HG03135 (cell line): ENCODE results near the gene SLC5A11.
"Not testable (repeated sequence)": the region's sequence is repeated elsewhere in the genome, so short reads cannot be mapped to it uniquely, and the experiment has no call there.

Experiments
- ATAC-seq: cut with Tn5 transposase; IDR thresholded peaks from one replicate; pipeline ENCODE4 v1.9.1; 2021; ENCODE audit warnings: mild to moderate bottlenecking, moderate library complexity; ENCODE audit not compliant: unreplicated experiment

Gene SLC5A11

DNA sequence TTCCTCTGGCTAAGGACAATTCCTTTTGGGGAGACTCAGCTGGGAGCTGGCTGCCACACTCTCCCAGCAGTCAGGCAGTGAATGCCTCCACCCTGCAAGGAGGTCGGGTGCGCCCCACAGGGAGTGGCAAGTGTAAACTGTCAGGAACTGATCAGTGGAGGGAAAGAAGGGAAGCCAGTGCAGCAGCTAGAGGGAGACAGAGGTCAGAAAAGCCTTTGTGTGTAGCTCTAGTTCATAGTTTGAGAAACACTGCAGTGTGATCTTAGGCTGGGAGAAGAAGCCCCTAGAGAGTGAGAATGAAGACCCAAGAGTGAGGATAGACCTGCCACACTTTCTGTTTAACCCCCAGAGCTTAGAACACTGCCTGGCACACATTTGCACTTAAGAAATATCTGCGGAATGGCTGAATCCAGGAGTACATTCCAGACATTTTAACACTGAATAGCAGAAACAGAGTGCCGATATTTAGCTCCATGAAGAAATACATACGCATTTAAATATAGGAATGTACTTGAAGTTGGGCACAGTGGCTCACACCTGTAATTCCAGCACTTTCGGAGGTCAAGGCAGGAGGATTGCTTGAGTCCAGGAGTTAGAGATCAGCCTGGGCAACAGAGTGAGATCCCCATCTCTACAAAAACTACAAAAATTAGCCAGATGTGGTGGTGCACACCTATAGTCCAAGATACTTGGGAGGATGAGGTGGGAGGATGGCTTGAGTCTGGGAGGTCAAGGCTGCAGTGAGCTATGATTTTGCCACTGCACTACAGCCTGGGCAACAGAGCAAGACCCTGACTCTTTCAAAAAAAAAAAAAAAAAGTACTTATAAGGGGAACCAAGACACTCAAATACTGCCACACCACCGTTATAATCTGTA is 11.1 kb upstream of the SLC5A11 start:
- ATAC-seq = no peak

DNA sequence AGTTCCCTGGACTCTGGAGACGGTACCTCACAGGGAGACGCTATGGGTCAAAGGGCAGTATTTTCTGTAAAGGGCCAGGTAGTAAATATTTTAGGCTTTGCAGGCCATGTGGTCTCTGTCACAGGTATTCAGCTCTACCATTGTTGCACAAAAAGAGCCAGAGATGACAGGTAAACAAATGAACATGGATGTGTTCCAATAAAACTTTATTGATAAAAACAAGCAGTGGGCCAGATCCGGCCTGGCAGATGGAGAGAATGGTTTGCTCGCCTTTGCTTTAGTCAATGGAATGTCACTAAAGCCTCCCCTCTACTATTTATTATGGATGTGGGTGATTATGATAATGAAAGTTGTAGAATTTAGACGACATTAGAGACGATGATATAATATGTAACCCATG is 8.9 kb upstream of the SLC5A11 start:
- ATAC-seq = no peak

DNA sequence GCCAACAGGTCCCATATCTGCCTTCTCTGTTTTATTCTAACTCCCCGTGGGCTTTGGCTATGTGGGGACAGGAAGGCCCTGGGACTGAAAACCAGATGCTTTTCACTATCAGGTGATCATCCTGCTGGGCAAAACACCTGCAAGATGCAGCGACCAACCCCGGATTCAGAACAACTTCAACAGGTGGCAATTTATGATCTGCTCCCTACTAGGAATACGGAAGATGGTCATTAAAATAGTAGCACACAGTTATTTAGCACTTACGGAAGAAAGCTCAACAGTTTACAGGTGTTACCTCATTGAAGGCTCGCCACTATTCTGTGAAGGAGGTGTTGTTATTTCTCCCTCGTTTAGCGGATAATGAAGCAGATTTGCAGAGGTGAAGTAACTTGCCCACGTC is 7.8 kb upstream of the SLC5A11 start:
- ATAC-seq = no peak

DNA sequence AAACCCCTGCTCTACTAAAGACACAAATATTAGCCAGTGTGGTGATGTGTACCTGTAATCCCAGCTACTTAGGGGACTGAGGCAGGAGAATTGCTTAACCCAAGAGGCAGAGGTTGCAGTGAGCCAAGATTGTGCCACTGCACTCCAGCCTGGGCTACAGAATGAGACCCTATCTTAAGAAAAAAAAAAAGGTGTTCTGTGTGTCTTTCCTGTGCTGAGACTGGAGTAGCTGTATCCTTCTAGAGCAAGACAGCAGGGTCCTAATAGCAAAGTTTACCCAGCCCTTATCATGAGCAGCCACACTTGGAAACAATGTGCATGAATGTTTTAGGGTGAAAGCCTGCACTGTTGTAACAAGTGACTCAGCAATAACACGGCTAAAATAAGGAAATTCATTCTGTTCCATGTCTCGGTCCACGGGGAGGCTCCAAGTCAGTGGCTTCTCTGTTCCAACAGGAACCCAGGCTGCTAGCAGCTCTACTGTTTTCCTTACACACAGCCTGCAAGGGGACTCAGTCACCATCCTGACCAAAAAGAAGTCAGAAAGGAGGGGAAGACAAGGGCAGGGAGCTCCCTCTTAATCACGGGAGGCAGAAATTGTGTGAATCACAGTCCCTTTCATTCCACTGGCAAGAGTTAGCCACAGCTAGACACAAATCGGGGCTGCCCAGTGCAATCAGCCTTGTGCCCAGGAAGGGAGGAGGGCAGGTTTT is 7.1 kb upstream of the SLC5A11 start:
- ATAC-seq = no peak

DNA sequence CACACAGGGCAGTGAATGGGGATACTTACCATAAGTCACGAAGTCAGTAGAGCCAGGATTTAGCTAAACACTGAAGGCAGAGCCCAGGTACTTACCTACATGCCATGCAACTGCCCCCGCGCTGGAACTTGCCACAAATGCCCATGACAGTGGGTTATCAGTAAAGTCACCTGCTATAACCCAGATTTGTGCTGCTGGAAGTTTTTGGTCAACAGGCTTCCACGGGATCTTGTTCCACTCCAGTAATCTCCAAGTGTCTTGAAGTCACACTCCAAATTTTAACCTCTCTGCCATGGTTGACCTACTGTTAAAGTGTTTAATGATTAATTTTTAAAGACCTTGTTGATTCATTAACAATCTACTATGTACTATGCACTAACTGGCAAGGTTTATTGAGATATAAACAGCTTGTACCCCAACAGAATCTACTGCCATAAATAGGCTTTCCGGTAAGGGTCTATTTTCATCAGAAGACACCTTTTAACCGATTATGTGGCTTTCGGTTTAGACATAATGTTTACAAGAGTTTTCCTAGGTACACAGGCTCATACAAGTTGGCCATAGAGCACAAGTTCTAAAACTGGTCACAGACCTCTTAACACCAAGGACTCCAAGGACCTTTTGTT is 6.3 kb upstream of the SLC5A11 start:
- no peak for ATAC-seq

DNA sequence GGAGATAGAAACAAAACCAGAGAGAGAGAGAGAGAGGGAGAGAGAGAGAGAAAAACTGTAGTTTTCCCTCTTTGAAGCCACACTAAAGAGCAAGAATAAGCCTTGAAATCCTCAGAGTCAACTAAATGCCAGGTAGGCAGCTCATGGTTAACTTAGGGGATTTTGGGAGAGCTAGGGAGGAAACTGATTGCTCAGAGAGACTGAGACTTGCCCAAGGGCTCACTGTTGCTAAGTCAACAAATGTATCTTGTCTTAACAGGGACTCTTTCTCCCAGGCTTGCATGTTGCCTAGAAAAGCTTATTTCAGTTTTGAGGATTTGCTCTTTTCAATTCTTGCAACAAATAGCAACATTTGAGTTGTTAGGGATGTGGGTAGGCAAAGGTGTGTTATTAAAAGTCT is 4.5 kb upstream of the SLC5A11 start:
- ATAC-seq = no peak

DNA sequence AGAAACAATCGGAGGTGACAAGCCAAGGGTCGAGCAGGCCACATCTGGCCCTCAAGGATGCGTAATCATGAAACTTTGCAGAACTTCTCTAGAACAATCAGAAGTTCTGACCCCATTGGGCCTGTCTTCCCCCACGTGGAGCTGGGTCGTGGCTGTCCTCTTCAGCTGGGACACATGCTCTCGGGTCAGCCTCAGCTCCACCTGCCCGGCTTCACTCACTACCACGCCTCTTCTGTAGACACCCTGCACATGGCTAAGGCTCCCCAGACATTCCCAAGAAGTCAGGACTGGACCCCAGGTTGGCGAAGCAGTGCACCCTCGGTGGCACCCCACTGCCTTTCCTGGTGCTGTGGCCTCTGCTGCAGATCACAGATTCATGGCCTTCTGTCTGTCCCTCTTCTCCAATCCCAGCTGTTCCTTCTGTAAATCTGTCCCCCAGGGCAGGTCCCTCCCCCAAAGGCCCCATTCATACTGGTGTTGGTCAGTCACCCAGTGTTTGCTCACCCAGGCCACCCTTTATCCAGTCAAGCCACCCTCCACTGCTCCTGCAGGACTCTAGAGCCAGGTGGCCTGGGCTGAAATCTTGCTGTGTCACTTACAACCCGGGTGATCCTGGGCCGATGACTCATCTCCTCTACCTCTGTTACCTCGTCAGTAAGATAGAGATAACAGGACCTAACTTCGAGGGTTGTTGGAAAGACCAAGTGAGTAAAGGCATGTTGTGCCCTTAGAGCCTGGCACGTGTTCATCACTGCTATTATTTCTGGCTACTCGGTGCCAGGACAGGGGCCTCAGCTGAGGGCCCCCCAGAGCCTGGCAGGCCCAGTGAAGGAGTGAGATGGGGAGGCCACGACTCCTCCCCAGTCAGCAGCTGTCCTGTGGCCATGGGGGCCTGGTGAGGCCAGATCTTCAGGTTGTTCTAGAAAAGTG is 1.4 kb upstream of the SLC5A11 start:
- no peak for ATAC-seq

DNA sequence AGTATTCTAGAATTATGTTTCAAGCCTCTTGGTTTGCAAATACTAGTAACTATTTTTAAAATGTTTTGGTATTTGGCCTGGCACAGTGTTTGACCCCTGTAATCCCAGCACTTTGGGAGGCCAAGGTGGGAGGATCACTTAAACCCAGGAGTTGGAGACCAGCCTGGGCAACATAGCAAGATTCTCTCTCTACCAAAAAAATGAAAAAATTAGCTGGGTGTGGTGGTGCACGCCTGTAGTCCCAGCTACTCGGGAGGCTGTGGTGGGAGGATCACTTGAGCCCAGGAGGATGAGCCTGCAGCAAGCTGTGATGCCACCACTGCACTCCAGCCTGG is 765 bp upstream of the SLC5A11 start:
- not testable (repeated sequence) for ATAC-seq

DNA sequence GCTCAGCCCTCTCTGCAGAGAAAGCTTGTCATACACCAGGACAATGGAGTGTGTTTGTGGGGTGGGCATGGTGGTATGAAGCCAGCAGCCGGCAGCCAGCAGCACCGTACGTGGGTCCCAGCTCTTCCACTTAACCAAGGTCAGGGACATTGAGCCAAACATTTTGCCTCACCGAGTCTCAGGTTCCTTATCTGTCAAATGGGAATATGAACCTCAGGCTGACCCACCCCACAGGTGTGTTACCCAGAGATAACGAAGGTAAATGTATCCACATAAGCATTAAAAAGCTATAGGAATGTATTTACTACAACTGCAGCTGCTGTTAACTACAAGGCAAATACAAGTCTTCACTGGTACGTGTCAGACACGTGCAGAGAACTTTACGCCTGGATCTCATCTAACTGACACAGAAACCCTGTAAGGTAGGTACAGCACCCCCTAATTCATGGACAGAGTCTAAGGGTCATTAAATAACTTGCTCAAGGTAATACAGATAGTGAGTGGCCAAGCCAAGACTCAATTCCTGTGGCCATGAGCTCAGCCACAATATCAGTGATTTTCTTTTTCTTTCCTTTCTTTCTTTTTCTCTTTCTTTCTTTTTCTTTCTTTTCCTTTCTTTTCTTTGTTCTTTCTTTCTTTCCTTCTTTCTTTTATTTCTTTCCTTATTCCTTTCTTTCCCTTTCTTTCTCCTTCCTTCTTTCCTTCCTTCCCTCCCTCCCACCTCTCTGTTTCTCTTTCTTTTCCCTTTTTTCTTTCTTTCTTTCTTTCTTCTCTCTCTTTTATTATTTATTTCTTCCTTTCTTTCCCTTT is 990 bp downstream of the SLC5A11 start:
- ATAC-seq = no peak

DNA sequence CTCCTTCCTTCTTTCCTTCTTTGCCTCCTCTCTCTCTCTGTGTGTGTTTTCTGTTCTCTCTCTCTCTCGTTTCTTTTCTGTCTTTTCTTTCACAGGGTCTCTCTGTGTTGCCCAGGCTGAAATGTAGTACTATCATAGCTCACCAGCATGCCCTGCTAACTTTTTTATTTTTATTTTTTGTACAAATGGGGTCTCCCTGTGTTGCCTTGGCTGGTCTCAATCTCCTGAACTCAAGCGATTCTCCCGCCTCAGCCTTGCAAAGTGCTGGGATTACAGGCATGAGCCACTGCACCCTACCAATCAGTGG is 1.5 kb downstream of the SLC5A11 start:
- ATAC-seq = no peak

DNA sequence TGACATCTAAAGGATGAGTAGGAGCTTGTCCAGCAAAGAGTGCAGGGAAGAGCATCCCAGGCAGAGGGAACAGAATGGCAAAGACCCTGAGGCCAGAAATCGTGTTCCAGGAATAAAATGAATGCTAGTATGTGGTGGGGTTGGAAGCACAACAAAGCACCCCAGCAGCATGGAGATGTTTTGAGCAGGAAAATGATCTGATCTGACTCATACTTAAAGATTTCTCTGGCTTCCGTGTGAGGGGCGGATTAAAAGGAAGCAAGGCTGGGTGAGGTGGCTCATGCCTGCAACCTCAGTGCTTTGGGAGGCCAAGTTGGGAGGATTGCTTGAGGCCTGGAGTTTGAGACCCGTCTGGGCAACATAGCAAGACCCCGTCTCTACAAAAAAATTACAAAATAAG is 2.3 kb downstream of the SLC5A11 start:
- no peak for ATAC-seq

DNA sequence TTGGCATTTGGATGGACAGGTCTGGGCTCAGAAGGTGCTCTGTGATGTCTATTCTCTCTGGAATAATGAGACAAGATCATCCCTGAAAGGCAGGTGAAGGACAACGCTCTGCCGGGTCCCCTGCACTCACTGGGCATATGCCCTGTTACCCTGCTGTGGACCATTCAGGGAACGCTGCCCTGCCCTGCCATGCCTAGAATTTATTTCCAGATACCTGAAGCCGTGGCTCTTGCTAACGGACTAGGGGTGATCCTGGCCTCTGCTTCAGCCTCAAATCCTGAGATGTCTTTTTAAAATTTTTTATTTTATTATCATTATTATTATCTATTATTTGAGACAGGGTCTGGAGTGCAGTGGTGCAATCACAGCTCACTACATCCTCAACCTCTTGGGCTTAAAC is 3.9 kb downstream of the SLC5A11 start:
- ATAC-seq = no peak

DNA sequence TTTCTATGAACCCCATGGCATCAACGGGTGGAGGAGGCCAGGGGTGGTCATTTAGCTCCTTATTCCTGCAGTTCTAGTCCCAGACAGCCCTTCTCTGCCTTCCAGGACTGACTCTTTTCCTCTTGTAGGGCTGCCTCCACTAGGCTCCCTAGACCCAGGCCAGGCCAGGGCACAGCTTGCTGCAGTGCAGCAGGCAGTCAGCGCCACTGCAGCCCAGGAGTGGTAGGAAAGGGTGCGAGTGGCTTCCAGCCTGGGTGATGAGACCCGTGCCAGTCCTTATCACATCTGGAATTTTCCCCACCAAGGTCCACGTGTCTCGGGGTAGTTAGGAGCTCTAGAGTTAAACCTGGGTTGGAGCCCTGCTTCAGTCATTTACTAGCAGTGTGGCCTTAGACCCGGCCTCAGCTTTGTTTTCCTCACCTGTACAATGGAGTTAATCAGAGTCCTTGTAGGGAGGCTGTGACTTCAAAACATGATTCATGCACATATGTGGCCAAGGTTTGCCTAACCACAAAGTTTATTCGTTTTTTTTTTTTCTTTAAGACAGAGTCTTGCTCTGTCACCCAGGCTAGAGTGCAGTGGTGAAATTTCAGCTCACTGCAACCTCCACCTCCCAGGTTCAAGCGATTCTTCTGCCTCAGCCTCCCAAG is 4.7 kb downstream of the SLC5A11 start:
- ATAC-seq = no peak

DNA sequence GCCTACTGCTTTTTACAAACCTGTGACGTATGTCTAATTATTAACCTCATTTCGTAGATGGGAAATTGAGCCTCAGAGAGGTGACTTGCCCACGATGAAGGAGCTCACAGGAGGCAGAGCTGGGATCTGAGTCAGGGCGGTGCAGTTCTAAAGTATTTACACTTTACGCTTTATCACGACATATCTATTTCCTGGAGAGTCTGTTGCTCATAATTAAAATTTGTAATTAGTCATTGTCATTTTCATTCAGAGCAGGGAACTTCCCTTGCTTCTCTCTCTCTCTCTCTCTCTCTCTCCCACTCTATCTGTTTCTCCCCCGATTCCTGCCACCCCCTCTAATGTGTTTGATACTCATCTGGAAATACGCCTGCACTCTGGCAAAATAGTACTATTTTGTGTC is 5.9 kb downstream of the SLC5A11 start:
- ATAC-seq = no peak

DNA sequence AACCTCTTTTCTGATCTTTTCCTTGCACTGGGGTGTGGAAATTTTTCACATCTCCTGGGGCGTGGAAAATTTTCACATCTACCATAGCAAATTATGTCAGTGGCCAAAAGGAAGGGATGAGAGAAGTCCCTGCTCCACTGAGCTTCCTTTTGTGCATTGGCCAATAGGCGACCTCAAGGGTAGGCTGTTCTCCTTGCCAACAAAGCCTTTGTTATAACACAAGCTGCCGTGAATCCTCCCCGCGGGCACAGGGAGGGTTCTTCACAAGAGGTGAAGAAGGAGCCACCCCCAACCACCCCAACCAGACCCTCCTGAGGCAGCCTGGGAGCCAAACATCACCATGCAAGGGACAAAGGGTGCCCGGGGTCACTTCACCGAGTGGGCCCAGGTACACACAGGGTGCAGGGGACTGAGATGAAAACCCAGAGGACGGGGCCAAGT is 6.5 kb downstream of the SLC5A11 start:
- ATAC-seq = no peak

DNA sequence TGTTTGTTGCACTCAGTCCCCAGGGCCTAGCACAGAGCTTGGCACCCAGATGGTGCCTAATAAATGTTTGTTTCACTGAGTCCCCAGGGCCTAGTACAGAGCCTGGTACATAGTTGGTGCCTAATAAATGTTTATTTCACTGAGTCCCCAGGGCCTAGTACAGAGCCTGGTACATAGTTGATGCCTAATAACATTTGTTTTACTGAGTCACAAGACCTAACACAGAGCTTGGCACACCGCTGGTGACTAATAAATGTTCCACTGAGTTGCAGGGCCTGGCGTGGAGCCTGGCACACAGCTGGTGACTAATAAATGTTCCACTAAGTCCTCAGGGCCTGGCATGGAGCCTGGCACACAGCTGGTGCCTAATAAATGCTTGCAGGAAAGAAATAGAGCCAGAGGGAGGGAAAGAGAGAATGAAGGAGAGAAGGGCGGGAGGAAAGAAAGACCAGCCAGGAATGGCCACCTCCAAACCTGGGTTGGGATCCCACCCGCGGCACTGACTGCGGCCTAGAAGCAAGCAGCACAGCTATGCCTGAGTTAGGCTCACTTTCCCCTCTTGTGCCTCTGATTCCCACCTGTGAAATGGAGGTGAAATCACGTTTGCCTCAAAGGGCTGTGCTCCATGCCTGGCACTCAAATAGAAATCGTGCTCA is 7.5 kb downstream of the SLC5A11 start:
- no peak for ATAC-seq

DNA sequence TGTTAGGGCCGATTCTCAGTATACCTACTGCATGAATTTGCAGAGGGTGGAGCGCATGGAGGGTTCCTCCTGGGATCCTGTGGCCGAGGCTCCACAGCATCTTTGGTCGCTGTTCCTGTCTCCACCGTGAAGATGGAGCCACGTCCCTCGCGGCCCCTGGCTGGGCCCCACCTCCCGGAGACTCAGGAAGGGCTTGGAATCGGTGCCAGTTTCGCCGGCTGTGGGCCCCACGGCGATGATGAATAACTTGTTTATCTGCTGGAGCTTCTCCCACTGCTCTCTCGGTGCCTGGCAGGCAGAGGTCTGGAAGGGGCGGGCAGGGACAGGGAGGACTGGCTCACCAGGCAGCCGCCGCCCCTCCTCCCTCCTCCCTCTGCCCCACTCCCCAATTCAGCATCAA is 8.1 kb downstream of the SLC5A11 start:
- no peak for ATAC-seq

DNA sequence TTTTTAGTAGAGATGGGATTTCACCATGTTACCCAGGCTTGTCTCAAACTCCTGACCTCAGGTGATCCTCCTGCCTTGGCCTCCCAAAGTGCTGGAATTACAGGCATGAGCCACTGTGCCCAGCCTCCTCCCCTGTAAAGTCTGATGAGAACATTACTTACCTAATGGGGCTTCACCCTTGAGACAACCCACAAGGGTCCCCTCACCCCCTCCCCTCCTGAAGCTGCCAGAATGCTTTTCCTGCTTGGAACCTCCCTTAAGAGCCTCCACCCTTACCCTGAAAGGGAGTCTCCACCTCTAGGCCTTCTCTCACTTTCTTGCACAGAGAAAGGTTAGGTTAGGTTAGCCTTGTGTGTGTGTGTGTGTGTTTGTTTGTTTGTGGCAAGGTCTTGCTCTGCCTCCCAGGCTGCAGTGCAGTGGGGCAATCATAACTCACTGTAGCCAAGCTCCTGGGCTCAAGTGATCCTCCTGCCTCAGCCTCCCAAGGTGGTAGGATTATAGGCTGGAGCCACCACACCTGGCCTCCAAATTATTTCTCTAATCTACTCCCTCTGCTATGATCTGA is 8.9 kb downstream of the SLC5A11 start:
- ATAC-seq = no peak

DNA sequence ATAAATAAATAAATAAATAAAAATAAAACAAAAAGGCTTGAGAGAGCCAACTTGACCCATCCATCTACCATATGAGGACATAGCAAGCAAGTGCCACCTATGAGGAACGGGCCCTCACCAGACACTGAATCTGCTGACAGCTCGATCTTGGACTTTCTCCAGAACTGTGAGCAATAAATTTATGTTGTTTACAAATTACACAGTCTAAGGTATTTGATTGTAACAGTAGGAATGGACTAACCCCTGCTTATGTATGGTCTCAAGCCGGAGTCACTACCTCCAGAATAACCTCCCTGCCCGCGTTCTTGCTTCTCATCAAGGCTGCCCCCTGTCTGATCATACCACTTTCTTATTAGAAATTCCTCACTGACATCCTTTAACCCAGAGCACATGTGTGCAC is 9.9 kb downstream of the SLC5A11 start:
- ATAC-seq = no peak
